Mesenchymal stem cell (in vitro differentiated cells and primary cell): ENCODE results near the gene SERPINB3.

Experiments
- DNase-seq: peaks from one replicate; pipeline ENCODE4 v3.0.0-alpha.2; 2013
- H2AFZ ChIP-seq: one replicate; pipeline ENCODE4 v1.6.1; 2013; ENCODE audit warnings: low read depth, mild to moderate bottlenecking, control low read depth, inconsistent platforms, low read length, moderate library complexity
- H2AK5ac ChIP-seq: 2 replicates; pipeline ENCODE4 v1.6.1; 2013; ENCODE audit warnings: low read length, moderate library complexity, mild to moderate bottlenecking, inconsistent platforms; ENCODE audit not compliant: severe bottlenecking
- H2BK120ac ChIP-seq: one replicate; pipeline ENCODE4 v1.6.1; 2013; ENCODE audit warnings: low read depth, mild to moderate bottlenecking, inconsistent platforms, low read length, moderate library complexity
- H2BK12ac ChIP-seq, 2 experiments: one replicate each; pipeline ENCODE4 v1.6.1; 2013; ENCODE audit warnings: inconsistent platforms in 2 of 2, low read length in 2 of 2, mild to moderate bottlenecking in 2 of 2, moderate library complexity in 2 of 2, control low read depth in 1 of 2
- H2BK15ac ChIP-seq: one replicate; pipeline ENCODE4 v1.6.1; 2013; ENCODE audit warnings: mild to moderate bottlenecking, low read depth, inconsistent platforms; ENCODE audit not compliant: poor library complexity, severe bottlenecking
- H2BK5ac ChIP-seq: 2 replicates; pipeline ENCODE4 v1.6.1; 2013; ENCODE audit warnings: low read depth, mild to moderate bottlenecking, low read length, control low read depth, inconsistent platforms; ENCODE audit not compliant: poor library complexity, severe bottlenecking
- H3K14ac ChIP-seq, 2 experiments: one replicate each; pipeline ENCODE4 v1.6.1; 2013; ENCODE audit warnings: inconsistent platforms in 2 of 2, low read length in 2 of 2, control low read depth in 1 of 2, mild to moderate bottlenecking in 1 of 2, moderate library complexity in 1 of 2
- H3K18ac ChIP-seq, 2 experiments: one replicate each; pipeline ENCODE4 v1.6.1; 2013; ENCODE audit warnings: inconsistent platforms in 2 of 2, low read length in 2 of 2, control low read depth in 1 of 2, low read depth in 1 of 2, mild to moderate bottlenecking in 1 of 2
- H3K23ac ChIP-seq, 2 experiments: one replicate each; pipeline ENCODE4 v1.6.1; 2013; ENCODE audit warnings: inconsistent platforms in 2 of 2, low read length in 2 of 2, mild to moderate bottlenecking in 2 of 2, moderate library complexity in 2 of 2, control low read depth in 1 of 2
- H3K27ac ChIP-seq: 2 replicates; pipeline ENCODE4 v1.5.1; 2013; ENCODE audit warnings: mild to moderate bottlenecking, moderate library complexity, low read length, control low read depth, inconsistent platforms; ENCODE audit not compliant: poor library complexity, severe bottlenecking
- H3K27me3 ChIP-seq, 2 experiments: 2 replicates each; pipeline versions ENCODE4 v1.6.1 to v1.7.0; 2013; ENCODE audit warnings: low read length in 2 of 2, mild to moderate bottlenecking in 2 of 2, moderate library complexity in 2 of 2, control low read depth in 1 of 2, inconsistent platforms in 1 of 2; ENCODE audit not compliant: control insufficient read depth in 1 of 2, insufficient read depth in 1 of 2
- H3K36me3 ChIP-seq, 2 experiments: 2 replicates each; pipeline versions ENCODE4 v1.6.1 to v1.7.0; 2013; ENCODE audit warnings: low read length in 2 of 2, control low read depth in 1 of 2, inconsistent platforms in 1 of 2, low read depth in 1 of 2, mild to moderate bottlenecking in 1 of 2; ENCODE audit not compliant: insufficient read depth in 2 of 2, control insufficient read depth in 1 of 2
- H3K4ac ChIP-seq, 2 experiments: one replicate each; pipeline ENCODE4 v1.6.1; 2013; ENCODE audit warnings: inconsistent platforms in 2 of 2, low read length in 2 of 2, mild to moderate bottlenecking in 2 of 2, moderate library complexity in 2 of 2, control low read depth in 1 of 2, low read depth in 1 of 2
- H3K4me1 ChIP-seq: 2 replicates; pipeline ENCODE4 v1.6.1; 2013; ENCODE audit warnings: low read depth, low read length, control low read depth; ENCODE audit not compliant: control insufficient read depth, insufficient read depth
- H3K4me2 ChIP-seq: 2 replicates; pipeline ENCODE4 v1.6.1; 2013; ENCODE audit warnings: low read length, mild to moderate bottlenecking, inconsistent platforms; ENCODE audit not compliant: poor library complexity, severe bottlenecking
- H3K4me3 ChIP-seq, 2 experiments: 2 replicates each; pipeline versions ENCODE4 v1.5.1 to v1.7.0; 2013; ENCODE audit warnings: low read length in 2 of 2, mild to moderate bottlenecking in 2 of 2, control low read depth in 1 of 2, low read depth in 1 of 2; ENCODE audit not compliant: insufficient read depth in 1 of 2
- H3K79me1 ChIP-seq: replicated peaks from 2 replicates; pipeline ENCODE4 v1.6.1; 2013; ENCODE audit warnings: mild to moderate bottlenecking, control low read depth, low read length, inconsistent platforms; ENCODE audit not compliant: poor library complexity, severe bottlenecking
- H3K9ac ChIP-seq: 2 replicates; pipeline ENCODE4 v1.7.0; 2013; ENCODE audit warnings: mild to moderate bottlenecking, low read length, moderate library complexity
- H3K9me3 ChIP-seq: 2 replicates; pipeline ENCODE4 v1.7.0; 2013; ENCODE audit warnings: mild to moderate bottlenecking, low read length; ENCODE audit not compliant: control insufficient read depth
- H4K8ac ChIP-seq: one replicate; pipeline ENCODE4 v1.6.1; 2013; ENCODE audit warnings: inconsistent platforms, mild to moderate bottlenecking, low read length, moderate library complexity
- H4K91ac ChIP-seq: one replicate; pipeline ENCODE4 v1.6.1; 2013; ENCODE audit warnings: mild to moderate bottlenecking, low read length, inconsistent platforms
- WGBS: methylation state at CpG from one replicate; pipeline ENCODE4 v1.1.7; 2013; ENCODE audit warnings: mixed read lengths; 5-methylcytosine and 5-hydroxymethylcytosine counted together

Gene SERPINB3

GRCh38 chr18:63626431-63626830 lies 35.3 kb downstream of the SERPINB3 start:
- H3K27me3 ChIP-seq: no peaks in the 10 kb centered on the region
- peaks cover 58% of the 10 kb centered on the region for H3K9me3 ChIP-seq
- H3K23ac ChIP-seq: no peak overlapping the region
- no peaks in the 10 kb centered on the region for H3K4me1 ChIP-seq
- H3K4me2 ChIP-seq: no peak overlapping the region
- 55% methylated on average over 4 of the region's 4 CpGs for WGBS
- no peak overlapping the region for H3K27ac ChIP-seq
- H4K91ac ChIP-seq: no peak overlapping the region
- H3K9ac ChIP-seq: no peak overlapping the region
- H3K4me3 ChIP-seq: no peak overlapping the region
- no peak overlapping the region for H3K14ac ChIP-seq
- H2AFZ ChIP-seq: no peak overlapping the region
- H3K79me1 ChIP-seq: no peaks in the 10 kb centered on the region
- H4K8ac ChIP-seq: no peak overlapping the region
- H2AK5ac ChIP-seq: no peak overlapping the region
- DNase-seq: no peak
- no peak overlapping the region for H2BK120ac ChIP-seq
- no peak overlapping the region for H2BK12ac ChIP-seq
- H3K4ac ChIP-seq: no peak overlapping the region
- H2BK15ac ChIP-seq: no peak overlapping the region
- no peaks in the 10 kb centered on the region for H3K36me3 ChIP-seq
- no peak overlapping the region for H3K18ac ChIP-seq
- no peak overlapping the region for H2BK5ac ChIP-seq

DNA sequence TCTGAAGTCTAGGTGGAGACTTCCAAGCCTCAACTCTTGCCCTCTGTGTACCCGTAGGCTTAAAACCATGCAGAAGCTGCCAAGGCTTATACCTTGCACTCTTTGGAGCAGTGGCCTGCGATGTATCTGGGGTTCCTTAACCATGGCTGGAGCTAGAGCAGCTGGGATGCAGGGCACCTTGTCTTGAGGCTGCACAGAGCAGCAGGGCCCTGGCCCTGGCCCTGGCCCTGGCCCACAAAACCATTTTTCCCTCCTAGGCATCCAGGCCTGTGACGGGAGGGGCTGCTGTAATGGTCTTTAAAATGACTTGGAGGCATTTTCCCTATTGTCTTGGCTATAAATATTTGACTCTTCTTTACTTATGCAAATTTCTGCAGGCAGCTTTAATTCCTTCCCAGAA lies 36.8 kb downstream of the SERPINB3 start:
- Histone ChIP-seq H3K9ac (no peak overlapping the region), H2AK5ac (no peak overlapping the region), H4K91ac (no peak overlapping the region), H3K27me3 (no peaks in the 10 kb centered on the region), H3K79me1 (no peaks in the 10 kb centered on the region), H3K23ac (no peak overlapping the region), H2BK12ac (no peak overlapping the region), H2BK5ac (no peak overlapping the region), H4K8ac (no peak overlapping the region), H3K18ac (no peak overlapping the region), H3K27ac (no peak overlapping the region), H3K4me1 (no peaks in the 10 kb centered on the region), H3K4ac (no peak overlapping the region), H3K9me3 (peaks cover 58% of the 10 kb centered on the region), H2BK120ac (no peak overlapping the region), H2BK15ac (no peak overlapping the region), H3K14ac (no peak overlapping the region), H2AFZ (no peak overlapping the region), H3K4me3 (no peak overlapping the region), H3K4me2 (no peak overlapping the region), H3K36me3 (no peaks in the 10 kb centered on the region)
- DNase-seq: no peak
- WGBS: 76% methylated on average over 2 of the region's 3 CpGs

- Histone ChIP-seq H2BK15ac (no peak overlapping the region), H4K8ac (no peak overlapping the region), H3K4ac (no peak overlapping the region), H2BK120ac (no peak overlapping the region), H2BK12ac (no peak overlapping the region), H2AFZ (no peak overlapping the region), H3K4me2 (no peak overlapping the region), H3K4me1 (no peaks in the 10 kb centered on the region), H3K9me3 (peaks cover 29% of the 10 kb centered on the region), H3K14ac (no peak overlapping the region), H3K4me3 (no peak overlapping the region), H3K79me1 (no peaks in the 10 kb centered on the region), H3K18ac (no peak overlapping the region), H3K27ac (no peak overlapping the region), H3K23ac (no peak overlapping the region), H3K36me3 (no peaks in the 10 kb centered on the region), H3K9ac (no peak overlapping the region), H4K91ac (no peak overlapping the region), H3K27me3 (no peaks in the 10 kb centered on the region), H2BK5ac (no peak overlapping the region), H2AK5ac (no peak overlapping the region)
- WGBS: 88% methylated on average over 3 of the region's 3 CpGs
- DNase-seq: no peak
Measured at GRCh38 chr18:63619661-63620060, 42.0 kb downstream of the SERPINB3 start.

- no peak overlapping the region for H2BK15ac ChIP-seq
- H3K18ac ChIP-seq: no peak overlapping the region
- no peak overlapping the region for H2AFZ ChIP-seq
- no peak overlapping the region for H3K27ac ChIP-seq
- no peak overlapping the region for H3K4me2 ChIP-seq
- no peak overlapping the region for H4K8ac ChIP-seq
- H2AK5ac ChIP-seq: no peak overlapping the region
- DNase-seq: no peak
- H2BK12ac ChIP-seq: no peak overlapping the region
- no peak overlapping the region for H3K23ac ChIP-seq
- H3K9ac ChIP-seq: no peak overlapping the region
- peaks cover 18% of the 10 kb centered on the region for H3K9me3 ChIP-seq
- H3K4me3 ChIP-seq: no peak overlapping the region
- H2BK5ac ChIP-seq: no peak overlapping the region
- H3K27me3 ChIP-seq: peaks cover 5 to 12% of the 10 kb centered on the region in 2 experiments
- no peak overlapping the region for H4K91ac ChIP-seq
- no peaks in the 10 kb centered on the region for H3K4me1 ChIP-seq
- WGBS: 80% methylated on average over 1 of the region's 2 CpGs
- H3K4ac ChIP-seq: no peak overlapping the region
- no peak overlapping the region for H3K14ac ChIP-seq
- no peak overlapping the region for H2BK120ac ChIP-seq
- no peaks in the 10 kb centered on the region for H3K79me1 ChIP-seq
- no peaks in the 10 kb centered on the region for H3K36me3 ChIP-seq
Measured at GRCh38 chr18:63617915-63618234, 43.8 kb downstream of the SERPINB3 start.
